ENCODE measurements around the gene AIP.
A peak's percentile ranks its signal among the peaks of the same experiment; 100 is the strongest.

Gene AIP

GRCh38 chr11:67534070-67534679 lies 51.3 kb downstream of the AIP start:
- peak; percentile 18 for DNase-seq (ENCODE audit: low spot score)

- DNase-seq (ENCODE audit: low spot score) = no peak
Measured at GRCh38 chr11:67535561-67535960, 52.7 kb downstream of the AIP start.

GRCh38 chr11:67538306-67538705 lies 55.5 kb downstream of the AIP start:
- DNase-seq (ENCODE audit: low spot score) = no peak

- no peak for DNase-seq (ENCODE audit: low spot score)
Measured at GRCh38 chr11:67538823-67539505, 56.1 kb downstream of the AIP start.

DNA sequence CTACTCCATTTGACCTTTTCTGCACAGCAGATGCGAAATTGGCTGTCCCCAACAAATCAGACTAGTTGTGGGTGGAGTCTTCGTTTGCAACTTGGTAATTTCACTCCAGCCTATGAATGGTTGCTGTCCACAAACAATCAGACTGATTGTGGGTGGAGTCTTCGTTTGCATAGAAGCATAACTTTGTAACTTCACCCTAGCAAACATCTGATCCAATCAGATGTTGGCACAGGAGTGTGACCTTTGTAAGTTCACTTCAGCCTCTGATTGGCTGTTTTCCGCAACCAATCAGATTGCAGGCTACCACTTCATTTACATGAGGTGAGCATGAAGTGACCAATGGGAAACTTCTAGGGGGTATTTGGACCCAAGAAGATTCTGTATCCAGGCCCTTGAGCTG lies 56.7 kb downstream of the AIP start:
- no peak for DNase-seq (ENCODE audit: low spot score)
